Caco-2 (cell line): Measurements from ENCODE around the gene LRRC15. TPM values are rescaled to one million over a fixed set of nuclear protein-coding genes. Genes with fewer than 3 reads are reported as not detected.

Source experiments
- BruUV-seq: library from RNA; stranded (reverse); fragments of 400-500 nt; replicated peaks from 2 replicates; lab custom pipeline; 2021; lab: Mats Ljungman, UMichigan
- CTCF ChIA-PET: fragments of 300-600 bp; sonication (Branson Sonifier 250); formaldehyde crosslinking; loops from one replicate; lab custom pipeline; 2022; ENCODE audit warnings: antibody characterized with exemption; lab: Charles Lee
- POLR2A ChIA-PET: fragments of 300-600 bp; sonication (Branson Sonifier 250); formaldehyde crosslinking; loops from one replicate; lab custom pipeline; 2022; ENCODE audit warnings: antibody characterized with exemption; lab: Charles Lee
- DNase-seq, 2 experiments: peaks; one replicate each; pipeline versions ENCODE4 v3.0.0 to v3.0.0-alpha.2; 2020 to 2022
- H3K27me3 ChIP-seq: replicated peaks from 2 replicates; pipeline ENCODE4 v1.6.0; 2011; ENCODE audit warnings: low read length; ENCODE audit not compliant: control insufficient read depth, insufficient read depth
- H3K36me3 ChIP-seq: 2 replicates; pipeline ENCODE4 v1.5.1; 2011; ENCODE audit warnings: low read length; ENCODE audit not compliant: control insufficient read depth, insufficient read depth
- H3K4me1 ChIP-seq: fragments of 250-450 bp; sonication (Bioruptor Pico); 2 replicates; pipeline ENCODE4 v1.5.1; 2020; ENCODE audit warnings: mild to moderate bottlenecking
- H3K4me3 ChIP-seq: 2 replicates; pipeline ENCODE4 v1.5.1; 2011; ENCODE audit warnings: low read depth, mild to moderate bottlenecking, control low read depth, low read length
- H3K9me3 ChIP-seq: fragments of 250-450 bp; sonication (Bioruptor Pico); 2 replicates; pipeline ENCODE4 v1.5.1; 2020; ENCODE audit warnings: mild to moderate bottlenecking, moderate library complexity
- H3K27ac Mint-ChIP-seq: one replicate; pipeline ENCODE4 v1.8.0; 2022; ENCODE audit warnings: mixed read lengths; ENCODE audit not compliant: unreplicated experiment
- H3K27me3 Mint-ChIP-seq: one replicate; pipeline ENCODE4 v1.8.0; 2022; ENCODE audit warnings: mixed read lengths; ENCODE audit not compliant: insufficient read depth, unreplicated experiment
- H3K36me3 Mint-ChIP-seq: one replicate; pipeline ENCODE4 v1.8.0; 2022; ENCODE audit warnings: mild to moderate bottlenecking, mixed read lengths; ENCODE audit not compliant: insufficient read depth, unreplicated experiment
- H3K4me1 Mint-ChIP-seq: one replicate; pipeline ENCODE4 v1.8.0; 2022; ENCODE audit warnings: low read depth, mixed read lengths; ENCODE audit not compliant: unreplicated experiment
- H3K4me3 Mint-ChIP-seq: one replicate; pipeline ENCODE4 v1.8.0; 2022; ENCODE audit warnings: mild to moderate bottlenecking, moderate library complexity, mixed read lengths; ENCODE audit not compliant: unreplicated experiment
- H3K9me3 Mint-ChIP-seq: one replicate; pipeline ENCODE4 v1.8.0; 2022; ENCODE audit warnings: mixed read lengths; ENCODE audit not compliant: unreplicated experiment
- intact Hi-C: fragments of 100-400 bp; cut with micrococcal nuclease; formaldehyde crosslinking; loops from one replicate; pipeline ENCODE4 v1.10.0; 2022; ENCODE audit not compliant: unreplicated experiment
- total RNA-seq: library from RNA; stranded (reverse); gene quantifications from 2 replicates; pipeline ENCODE4 v1.2.3, GENCODE V29; 2022
- TF ChIP-seq, protein P1 (sequence below), 2 experiments: fragments of 200-600 bp in 1 of 2; IDR thresholded peaks; 1 replicate in 1 of 2; 2 replicates in 1 of 2; pipeline versions ENCODE4 v1.5.1 to v1.8.0; 2011 to 2022; ENCODE audit warnings: antibody characterized with exemption in 1 of 2, control low read depth in 1 of 2, inconsistent platforms in 1 of 2, low read depth in 1 of 2, low read length in 1 of 2, mild to moderate bottlenecking in 1 of 2, moderate library complexity in 1 of 2; ENCODE audit not compliant: insufficient read depth in 1 of 2, severe bottlenecking in 1 of 2, unreplicated experiment in 1 of 2

Gene LRRC15
- total RNA-seq, 1 experiment from 2014 or later, result 0.09 TPM

DNA sequence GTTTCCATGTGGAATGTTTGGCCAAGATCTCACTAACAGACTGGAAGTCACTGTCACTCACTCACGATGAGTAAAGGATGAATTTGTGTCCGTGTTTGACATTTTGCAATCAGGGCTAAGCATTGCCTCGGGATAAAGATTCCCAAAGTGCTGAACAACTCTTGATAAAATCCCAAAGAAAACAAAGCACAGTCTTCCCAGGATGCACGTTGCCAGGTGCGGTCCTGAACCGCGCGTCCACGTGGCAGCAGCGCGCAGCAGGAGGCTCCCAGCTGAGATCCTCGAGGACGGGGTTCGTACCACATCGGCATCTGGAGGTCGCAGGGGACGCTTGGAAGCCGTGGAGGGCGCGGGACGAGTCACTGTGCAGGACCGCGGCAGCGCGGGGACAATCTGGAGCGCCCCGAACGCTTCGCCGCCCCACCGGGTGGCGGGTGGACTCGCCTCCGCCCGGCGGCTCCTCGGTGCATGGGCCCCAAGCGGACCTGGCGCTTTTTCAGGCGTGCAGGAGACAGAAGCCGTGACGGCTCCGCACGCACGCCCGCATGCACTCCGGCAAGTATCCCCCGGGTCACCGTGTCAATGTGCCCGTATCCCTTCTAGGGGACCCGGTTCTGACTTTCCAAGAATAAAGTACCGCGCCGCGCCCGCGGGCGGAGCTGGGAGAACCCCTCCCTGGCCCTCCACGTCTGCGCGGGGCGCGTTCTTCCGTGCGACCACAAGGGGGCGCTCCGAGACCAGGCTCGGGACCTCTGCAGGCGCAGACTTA is 36.1 kb downstream of the LRRC15 start:
- Mint-ChIP-seq H3K4me3 (peak overlapping the region; percentile 88), H3K9me3 (no peaks in the 10 kb centered on the region), H3K4me1 (peaks cover 29% of the 10 kb centered on the region), H3K36me3 (peaks cover 11% of the 10 kb centered on the region), H3K27me3 (no peaks in the 10 kb centered on the region), H3K27ac (peak overlapping the region; percentile 92)
- TF ChIP-seq, protein P1, sequence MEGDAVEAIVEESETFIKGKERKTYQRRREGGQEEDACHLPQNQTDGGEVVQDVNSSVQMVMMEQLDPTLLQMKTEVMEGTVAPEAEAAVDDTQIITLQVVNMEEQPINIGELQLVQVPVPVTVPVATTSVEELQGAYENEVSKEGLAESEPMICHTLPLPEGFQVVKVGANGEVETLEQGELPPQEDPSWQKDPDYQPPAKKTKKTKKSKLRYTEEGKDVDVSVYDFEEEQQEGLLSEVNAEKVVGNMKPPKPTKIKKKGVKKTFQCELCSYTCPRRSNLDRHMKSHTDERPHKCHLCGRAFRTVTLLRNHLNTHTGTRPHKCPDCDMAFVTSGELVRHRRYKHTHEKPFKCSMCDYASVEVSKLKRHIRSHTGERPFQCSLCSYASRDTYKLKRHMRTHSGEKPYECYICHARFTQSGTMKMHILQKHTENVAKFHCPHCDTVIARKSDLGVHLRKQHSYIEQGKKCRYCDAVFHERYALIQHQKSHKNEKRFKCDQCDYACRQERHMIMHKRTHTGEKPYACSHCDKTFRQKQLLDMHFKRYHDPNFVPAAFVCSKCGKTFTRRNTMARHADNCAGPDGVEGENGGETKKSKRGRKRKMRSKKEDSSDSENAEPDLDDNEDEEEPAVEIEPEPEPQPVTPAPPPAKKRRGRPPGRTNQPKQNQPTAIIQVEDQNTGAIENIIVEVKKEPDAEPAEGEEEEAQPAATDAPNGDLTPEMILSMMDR (IDR thresholded peaks at IDR 0.05; ENCODE audit: insufficient read depth in 1 of 2, low read depth in 1 of 2, low read length in 1 of 2, severe bottlenecking in 1 of 2, unreplicated experiment in 1 of 2), result peak; percentile 95 to 97
- BruUV-seq, result no TSS peak
- ChIA-PET CTCF (interaction anchor here (0.5 to 1.7 kb wide), 14 partner anchors 8 to 261 kb away, joined by 3 to 6 read pairs (median 4); no protein-coding TSS in a partner anchor), POLR2A (interaction anchor here (0.6 kb wide), 3 partner anchors 100 to 415 kb away, joined by 3 read pairs; no protein-coding TSS in a partner anchor)
- Histone ChIP-seq H3K4me1 (peaks cover 26% of the 10 kb centered on the region), H3K36me3 (no peaks in the 10 kb centered on the region), H3K9me3 (no peaks in the 10 kb centered on the region), H3K27me3 (no peaks in the 10 kb centered on the region), H3K4me3 (peak overlapping the region; percentile 71)
- intact Hi-C loops, result loop anchor here (1.0 to 10.0 kb wide), 3 partner anchors 11 to 241 kb away; no protein-coding TSS in a partner anchor
- DNase-seq, result peak; percentile 90 to 95

DNA sequence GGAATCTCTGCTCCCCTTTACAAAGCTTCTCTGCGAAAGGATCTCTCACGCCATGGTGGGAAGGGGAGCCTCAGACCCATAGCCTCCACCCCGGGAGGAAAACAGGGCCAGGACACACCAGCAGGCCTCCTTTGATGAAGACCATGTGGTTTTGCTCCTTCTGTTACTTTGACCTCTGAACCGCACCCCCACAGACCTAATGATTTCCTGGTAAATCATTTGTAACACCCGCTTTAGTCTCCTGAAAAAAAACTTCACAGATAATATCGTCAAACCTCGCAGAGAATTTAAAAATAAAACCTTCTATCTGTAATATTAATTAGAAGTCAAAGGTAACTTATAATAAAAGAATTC is 36.7 kb downstream of the LRRC15 start:
- H3K9me3 ChIP-seq, result no peaks in the 10 kb centered on the region
- H3K36me3 Mint-ChIP-seq, result peaks cover 11% of the 10 kb centered on the region
- H3K27ac Mint-ChIP-seq, result peak overlapping the region; percentile 92
- H3K27me3 ChIP-seq, result no peaks in the 10 kb centered on the region
- peak overlapping the region; percentile 88 for H3K4me3 Mint-ChIP-seq
- ChIA-PET POLR2A (no interaction called here), CTCF (interaction anchor here (0.6 to 1.4 kb wide), 4 partner anchors 71 to 246 kb away, joined by 3 to 4 read pairs (median 4); no protein-coding TSS in a partner anchor)
- TF ChIP-seq, protein P1 (IDR thresholded peaks at IDR 0.05; ENCODE audit: insufficient read depth in 1 of 2, low read depth in 1 of 2, low read length in 1 of 2, severe bottlenecking in 1 of 2, unreplicated experiment in 1 of 2), result no peak
- no peak for DNase-seq
- no peaks in the 10 kb centered on the region for H3K36me3 ChIP-seq
- H3K27me3 Mint-ChIP-seq, result no peaks in the 10 kb centered on the region
- BruUV-seq, result TSS peak; percentile 79
- peak overlapping the region; percentile 71 for H3K4me3 ChIP-seq
- peaks cover 29% of the 10 kb centered on the region for H3K4me1 Mint-ChIP-seq
- peaks cover 26% of the 10 kb centered on the region for H3K4me1 ChIP-seq
- H3K9me3 Mint-ChIP-seq, result no peaks in the 10 kb centered on the region
- intact Hi-C loops, result loop anchor here (1.0 to 10.0 kb wide), 3 partner anchors 11 to 242 kb away; no protein-coding TSS in a partner anchor

DNA sequence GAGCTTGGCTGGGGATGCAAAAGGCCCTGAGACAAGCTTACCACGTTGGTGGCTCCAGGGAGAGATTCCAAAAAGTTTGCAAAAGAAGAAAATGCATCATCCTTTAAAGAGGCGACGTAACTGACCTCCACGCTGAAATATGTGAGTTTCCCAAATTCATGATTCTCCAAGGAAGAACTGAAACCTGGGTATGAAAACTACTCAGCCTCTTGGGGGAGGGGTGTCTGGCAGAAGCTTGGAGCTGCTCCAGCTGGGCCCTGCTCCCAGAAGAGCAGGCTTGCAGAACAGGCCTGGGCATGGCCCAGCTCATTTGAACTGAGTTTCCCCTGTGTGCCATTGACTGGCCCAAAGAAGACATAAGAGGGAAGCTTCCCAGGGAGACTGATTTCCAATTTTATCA is 39.0 kb downstream of the LRRC15 start:
- Histone ChIP-seq H3K4me1 (peaks cover 21% of the 10 kb centered on the region), H3K27me3 (no peaks in the 10 kb centered on the region), H3K36me3 (no peaks in the 10 kb centered on the region), H3K9me3 (0 out of 2 replicates have a peak, but pooled peaks cover 6% of the 10 kb centered on the region), H3K4me3 (no peak overlapping the region)
- H3K9me3 Mint-ChIP-seq, result no peaks in the 10 kb centered on the region
- no peak overlapping the region for H3K27ac Mint-ChIP-seq
- no peak for DNase-seq
- ChIA-PET POLR2A (no interaction called here), CTCF (no interaction called here)
- TF ChIP-seq, protein P1 (IDR thresholded peaks at IDR 0.05; ENCODE audit: insufficient read depth in 1 of 2, low read depth in 1 of 2, low read length in 1 of 2, severe bottlenecking in 1 of 2, unreplicated experiment in 1 of 2), result no peak
- peaks cover 15% of the 10 kb centered on the region for H3K4me1 Mint-ChIP-seq
- no TSS peak for BruUV-seq
- peaks cover 11% of the 10 kb centered on the region for H3K36me3 Mint-ChIP-seq
- no peaks in the 10 kb centered on the region for H3K27me3 Mint-ChIP-seq
- H3K4me3 Mint-ChIP-seq, result no peak overlapping the region
- intact Hi-C loops, result loop anchor here (10.0 kb wide), 1 partner anchor 244 kb away; no protein-coding TSS in a partner anchor
